ENCODE results near the gene ZBTB7B.

The ZBTB7B gene

GRCh38 chr1:155043301-155043702, 40.7 kb downstream of the ZBTB7B start:
- Histone ChIP-seq H3K4me3 (ENCODE audit: low read depth, low read length) (no peak overlapping the region), H3K9ac (ENCODE audit: low read depth, low read length) (no peak overlapping the region), H3K9me3 (ENCODE audit: control insufficient read depth, insufficient read depth, low read length) (no peaks in the 10 kb centered on the region), H3K27me3 (ENCODE audit: control insufficient read depth, insufficient read depth, low read length) (peaks cover 2% of the 10 kb centered on the region), H3K4me1 (ENCODE audit: control insufficient read depth, insufficient read depth, low read length) (no peaks in the 10 kb centered on the region), H3K36me3 (ENCODE audit: control insufficient read depth, insufficient read depth, low read length) (no peaks in the 10 kb centered on the region)

GRCh38 chr1:155043793-155044192, 41.2 kb downstream of the ZBTB7B start:
- no peaks in the 10 kb centered on the region for H3K4me1 ChIP-seq (ENCODE audit: control insufficient read depth, insufficient read depth, low read length)
- no peaks in the 10 kb centered on the region for H3K9me3 ChIP-seq (ENCODE audit: control insufficient read depth, insufficient read depth, low read length)
- H3K27me3 ChIP-seq (ENCODE audit: control insufficient read depth, insufficient read depth, low read length): peaks cover 4% of the 10 kb centered on the region
- no peak overlapping the region for H3K4me3 ChIP-seq (ENCODE audit: low read depth, low read length)
- no peak overlapping the region for H3K9ac ChIP-seq (ENCODE audit: low read depth, low read length)
- no peaks in the 10 kb centered on the region for H3K36me3 ChIP-seq (ENCODE audit: control insufficient read depth, insufficient read depth, low read length)

- Histone ChIP-seq H3K27me3 (ENCODE audit: control insufficient read depth, insufficient read depth, low read length) (peaks cover 8% of the 10 kb centered on the region), H3K9ac (ENCODE audit: low read depth, low read length) (no peak overlapping the region)
These were observed 41.8 kb downstream of the ZBTB7B start for GRCh38 chr1:155044365-155044764.

GRCh38 chr1:155044812-155045657, 42.4 kb downstream of the ZBTB7B start:
- Histone ChIP-seq H3K4me1 (ENCODE audit: control insufficient read depth, insufficient read depth, low read length) (peaks cover under 1% of the 10 kb centered on the region), H3K4me3 (ENCODE audit: low read depth, low read length) (no peak overlapping the region), H3K9me3 (ENCODE audit: control insufficient read depth, insufficient read depth, low read length) (no peaks in the 10 kb centered on the region)

More at GRCh38 chr1:155044365-155044764, 41.8 kb downstream of the ZBTB7B start:
- Histone ChIP-seq H3K4me3 (ENCODE audit: low read depth, low read length) (no peak overlapping the region), H3K9me3 (ENCODE audit: control insufficient read depth, insufficient read depth, low read length) (no peaks in the 10 kb centered on the region), H3K4me1 (ENCODE audit: control insufficient read depth, insufficient read depth, low read length) (no peaks in the 10 kb centered on the region), H3K36me3 (ENCODE audit: control insufficient read depth, insufficient read depth, low read length) (no peaks in the 10 kb centered on the region)

GRCh38 chr1:155048449-155049334, 46.1 kb downstream of the ZBTB7B start:
- Histone ChIP-seq H3K9me3 (ENCODE audit: control insufficient read depth, insufficient read depth, low read length) (no peaks in the 10 kb centered on the region), H3K27me3 (ENCODE audit: control insufficient read depth, insufficient read depth, low read length) (peaks cover 35% of the 10 kb centered on the region), H3K9ac (ENCODE audit: low read depth, low read length) (no peak overlapping the region), H3K36me3 (ENCODE audit: control insufficient read depth, insufficient read depth, low read length) (no peaks in the 10 kb centered on the region), H3K4me1 (ENCODE audit: control insufficient read depth, insufficient read depth, low read length) (peaks cover 3% of the 10 kb centered on the region), H3K4me3 (ENCODE audit: low read depth, low read length) (no peak overlapping the region)

More at GRCh38 chr1:155044812-155045657, 42.4 kb downstream of the ZBTB7B start:
- Histone ChIP-seq H3K9ac (ENCODE audit: low read depth, low read length) (no peak overlapping the region), H3K27me3 (ENCODE audit: control insufficient read depth, insufficient read depth, low read length) (peaks cover 13% of the 10 kb centered on the region), H3K36me3 (ENCODE audit: control insufficient read depth, insufficient read depth, low read length) (no peaks in the 10 kb centered on the region)

DNA sequence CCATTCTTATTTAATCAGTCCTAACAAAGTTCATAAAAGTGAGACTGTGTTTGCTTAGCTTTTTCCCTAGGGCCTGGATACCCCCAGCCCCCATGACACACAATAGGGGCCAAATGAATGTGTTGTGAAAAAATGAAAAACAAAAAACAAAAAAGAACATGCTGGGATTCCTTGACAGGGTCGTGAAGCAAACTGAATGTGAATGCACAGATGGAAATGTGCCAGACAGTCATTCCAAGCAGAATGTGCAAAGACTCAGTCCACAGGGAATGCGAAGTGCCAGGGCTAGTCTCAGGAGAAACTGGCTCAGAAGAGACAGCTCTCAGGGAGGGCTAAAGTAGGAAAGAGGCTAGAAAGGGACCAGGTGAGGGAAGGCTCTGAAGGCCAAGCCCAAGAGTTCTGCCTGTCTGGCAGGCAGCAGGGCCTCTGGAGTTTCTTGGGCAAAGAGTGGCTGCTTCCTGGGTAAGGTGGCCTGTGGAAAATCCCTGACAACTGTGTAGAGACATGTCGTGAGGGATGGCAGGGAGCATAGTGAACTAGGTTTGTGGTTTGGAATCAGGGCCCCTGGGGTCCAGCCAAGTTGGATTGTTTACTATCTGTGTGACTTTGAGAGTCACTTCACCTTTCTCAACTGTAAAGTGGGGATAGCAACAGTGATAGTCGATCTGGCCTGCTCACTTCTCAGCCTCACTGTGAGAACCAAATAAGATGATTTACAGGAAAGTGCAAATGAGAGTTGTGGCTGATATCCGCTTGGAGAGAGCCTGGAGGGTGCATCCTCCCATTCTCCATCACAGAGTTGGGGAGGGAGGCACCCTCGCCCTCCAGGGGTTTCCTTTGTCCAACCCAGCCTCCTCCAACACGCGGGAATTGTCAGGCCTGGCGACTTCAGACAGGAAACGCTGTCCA, 47.3 kb downstream of the ZBTB7B start:
- Histone ChIP-seq H3K9ac (ENCODE audit: low read depth, low read length) (peak overlapping the region; percentile 41), H3K9me3 (ENCODE audit: control insufficient read depth, insufficient read depth, low read length) (no peaks in the 10 kb centered on the region), H3K36me3 (ENCODE audit: control insufficient read depth, insufficient read depth, low read length) (no peaks in the 10 kb centered on the region), H3K4me3 (ENCODE audit: low read depth, low read length) (peak overlapping the region; percentile 92), H3K4me1 (ENCODE audit: control insufficient read depth, insufficient read depth, low read length) (peaks cover 3% of the 10 kb centered on the region), H3K27me3 (ENCODE audit: control insufficient read depth, insufficient read depth, low read length) (peaks cover 35% of the 10 kb centered on the region)

GRCh38 chr1:155050560-155051341, 48.1 kb downstream of the ZBTB7B start, which contains the start of gene ADAM15:
Gene ADAM15, plus strand, starts transcription at chr1:155051316. Its CDS starts 71 bp downstream, at chr1:155051387.
- Histone ChIP-seq H3K36me3 (ENCODE audit: control insufficient read depth, insufficient read depth, low read length) (no peaks in the 10 kb centered on the region), H3K9ac (ENCODE audit: low read depth, low read length) (peak within 1 kb of the TSS; percentile 73), H3K4me1 (ENCODE audit: control insufficient read depth, insufficient read depth, low read length) (peaks cover 3% of the 10 kb centered on the region), H3K4me3 (ENCODE audit: low read depth, low read length) (peak within 1 kb of the TSS; percentile 92), H3K27me3 (ENCODE audit: control insufficient read depth, insufficient read depth, low read length) (peaks cover 35% of the 10 kb centered on the region), H3K9me3 (ENCODE audit: control insufficient read depth, insufficient read depth, low read length) (no peaks in the 10 kb centered on the region)

DNA sequence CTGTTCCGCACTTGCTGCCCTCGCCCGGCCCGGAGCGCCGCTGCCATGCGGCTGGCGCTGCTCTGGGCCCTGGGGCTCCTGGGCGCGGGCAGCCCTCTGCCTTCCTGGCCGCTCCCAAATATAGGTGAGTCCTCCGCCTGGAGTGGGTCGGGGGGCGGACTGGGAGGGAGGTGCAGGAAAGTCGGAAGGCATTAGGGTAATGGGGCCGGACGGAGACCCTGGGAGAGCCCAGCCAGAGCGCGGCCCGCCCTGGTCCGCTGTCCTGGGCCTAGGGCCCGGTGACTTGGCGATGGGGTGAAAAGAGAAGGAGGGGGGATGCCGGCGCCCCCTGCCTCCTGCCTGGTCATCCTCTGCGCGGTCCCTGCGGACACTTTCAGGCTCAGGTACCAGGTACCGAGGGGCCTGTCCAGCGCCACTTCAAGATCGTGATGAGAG, 48.8 kb downstream of the ZBTB7B start:
- Histone ChIP-seq H3K27me3 (ENCODE audit: control insufficient read depth, insufficient read depth, low read length) (peaks cover 35% of the 10 kb centered on the region), H3K9me3 (ENCODE audit: control insufficient read depth, insufficient read depth, low read length) (no peaks in the 10 kb centered on the region), H3K4me1 (ENCODE audit: control insufficient read depth, insufficient read depth, low read length) (peaks cover 3% of the 10 kb centered on the region), H3K4me3 (ENCODE audit: low read depth, low read length) (peak overlapping the region; percentile 65), H3K9ac (ENCODE audit: low read depth, low read length) (no peak overlapping the region), H3K36me3 (ENCODE audit: control insufficient read depth, insufficient read depth, low read length) (no peaks in the 10 kb centered on the region)

DNA sequence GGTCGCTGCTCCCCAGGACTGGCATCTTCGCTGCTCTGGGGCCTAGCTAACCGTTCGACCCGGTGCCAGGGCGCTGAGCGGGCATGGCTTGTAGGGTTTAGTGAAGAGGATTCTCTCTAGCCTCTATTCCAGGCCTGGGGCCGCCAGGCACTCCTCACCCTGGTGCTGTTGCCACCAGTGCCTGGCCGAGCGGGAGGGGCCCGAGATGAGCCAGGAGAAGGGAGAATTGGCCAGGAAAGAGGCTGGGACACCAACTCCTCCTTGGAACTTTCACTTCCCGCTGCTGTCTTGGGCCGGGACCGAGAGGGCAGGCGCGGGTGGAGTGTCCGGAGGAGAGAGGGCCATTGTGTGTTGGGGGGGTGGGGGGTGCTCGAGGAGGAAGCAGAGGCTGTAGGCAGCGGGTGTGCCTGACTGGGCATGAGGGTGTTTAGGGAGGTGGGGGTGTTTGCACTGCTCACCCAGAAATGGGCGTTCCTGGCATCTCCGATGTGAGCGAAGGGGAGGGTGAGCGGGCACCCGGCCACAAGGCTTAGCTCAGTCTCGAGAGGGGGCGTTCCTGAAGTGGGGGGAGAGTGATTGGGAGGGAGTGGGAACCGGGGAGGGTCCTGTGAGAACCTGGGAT, 49.3 kb downstream of the ZBTB7B start:
- peaks cover 3% of the 10 kb centered on the region for H3K4me1 ChIP-seq (ENCODE audit: control insufficient read depth, insufficient read depth, low read length)
- H3K4me3 ChIP-seq (ENCODE audit: low read depth, low read length): peak overlapping the region; percentile 65
- no peaks in the 10 kb centered on the region for H3K36me3 ChIP-seq (ENCODE audit: control insufficient read depth, insufficient read depth, low read length)
- H3K9ac ChIP-seq (ENCODE audit: low read depth, low read length): no peak overlapping the region
- no peaks in the 10 kb centered on the region for H3K9me3 ChIP-seq (ENCODE audit: control insufficient read depth, insufficient read depth, low read length)
- H3K27me3 ChIP-seq (ENCODE audit: control insufficient read depth, insufficient read depth, low read length): peaks cover 35% of the 10 kb centered on the region

Data from iPS-15b (cell line).